Measurements from ENCODE around the gene PRKAG1.

PRKAG1 gene

DNA sequence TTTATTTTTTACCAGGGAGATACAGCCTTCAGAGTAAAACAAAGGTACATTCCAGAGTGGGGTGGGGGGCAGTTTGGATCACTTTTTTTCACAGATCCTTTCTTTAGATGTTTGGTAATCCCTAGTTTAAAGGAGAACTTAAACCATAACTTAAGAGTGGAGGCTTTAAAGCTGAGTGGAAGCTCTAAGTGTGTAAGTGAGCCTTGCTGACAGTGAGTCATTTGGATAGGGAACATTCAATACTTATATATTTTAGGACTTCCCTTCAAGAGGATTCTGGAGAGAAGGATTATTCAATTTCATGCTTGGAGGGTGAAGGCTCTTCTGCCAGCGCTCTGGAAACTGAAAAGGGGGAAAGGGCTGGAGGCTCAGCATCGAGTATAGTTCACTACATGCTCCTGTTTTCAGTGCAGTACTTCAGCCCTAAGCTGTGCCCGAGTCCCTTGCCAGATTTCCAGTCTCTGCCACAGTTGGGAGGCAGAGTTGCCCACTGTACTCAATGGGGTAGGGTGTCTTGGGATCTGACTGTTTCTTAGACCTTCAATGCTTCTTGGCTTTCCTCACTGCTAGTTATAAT is 8.4 kb downstream of the PRKAG1 start:
- no peak for DNase-seq (ENCODE audit: low read depth)

GRCh38 chr12:49008943-49009342 is 9.6 kb downstream of the PRKAG1 start:
- DNase-seq (ENCODE audit: low read depth) = no peak

DNA sequence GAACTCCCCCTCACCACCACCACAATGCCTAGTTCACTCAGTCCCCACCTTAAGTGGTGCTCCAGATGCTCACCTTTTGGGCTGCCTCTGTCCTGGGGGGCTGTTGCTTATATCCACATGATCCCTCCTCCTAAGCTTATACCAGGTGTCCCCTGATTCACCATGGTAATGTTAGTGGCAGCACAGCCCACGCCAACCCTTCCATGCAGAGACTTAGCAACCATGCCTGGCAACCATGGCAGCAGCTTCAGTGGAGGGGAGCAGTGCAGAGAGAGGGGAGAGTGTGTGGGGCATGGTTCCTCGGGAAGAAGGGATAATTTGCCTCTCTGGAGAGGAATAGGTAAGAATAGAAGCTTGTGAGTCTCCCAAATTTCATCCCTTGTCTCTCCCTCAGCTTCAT is 18.2 kb downstream of the PRKAG1 start:
- DNase-seq (ENCODE audit: low read depth) = no peak

- no peak for DNase-seq (ENCODE audit: low read depth)
Observed at GRCh38 chr12:48999371-49000131, 19.0 kb downstream of the PRKAG1 start, which contains the start of gene DDN. Gene DDN (minus strand): TSS chr12:48999375. CDS start chr12:48999287, 88 bp downstream.

DNA sequence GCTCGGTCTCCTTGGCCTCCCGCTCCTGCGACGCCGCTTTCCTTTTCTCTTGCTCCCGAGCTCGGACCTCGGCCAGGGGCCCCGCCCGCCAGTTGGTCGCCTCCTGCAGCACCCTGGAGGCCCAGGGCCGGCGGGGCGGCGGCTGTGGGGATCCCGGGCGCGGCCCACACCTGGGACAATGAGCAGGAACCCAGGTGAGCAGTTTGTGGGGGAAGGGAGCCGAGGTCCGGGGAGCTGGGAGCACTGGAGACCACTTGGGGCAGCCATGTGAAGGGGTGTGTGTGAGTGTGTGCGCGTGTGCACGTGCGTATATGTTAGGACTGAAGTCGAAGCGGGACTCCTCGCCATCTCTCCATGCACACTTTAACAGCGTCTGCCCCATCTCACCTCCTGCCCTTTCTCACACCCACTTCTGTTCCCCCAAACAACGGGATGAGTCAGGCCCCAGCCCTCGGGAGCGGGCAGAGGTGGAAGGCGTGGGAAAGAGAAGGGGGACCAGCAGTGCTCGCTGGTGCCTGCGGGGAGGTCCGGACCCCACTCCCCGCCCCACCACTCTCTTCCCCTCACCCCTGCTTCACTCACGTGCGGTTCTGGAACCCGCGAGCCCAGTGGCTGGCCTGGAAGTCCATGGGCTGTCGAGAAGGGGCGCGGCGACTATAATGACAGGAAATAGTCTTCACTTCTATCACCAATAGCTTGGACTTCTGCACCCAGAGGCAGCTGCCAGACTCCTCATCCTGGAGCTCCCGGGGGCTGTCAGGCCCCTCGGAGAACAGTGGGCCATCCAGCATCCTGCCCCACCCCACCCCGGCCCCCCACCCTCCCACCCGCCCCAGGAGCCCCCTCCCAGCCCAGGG is 19.9 kb downstream of the PRKAG1 start:
- DNase-seq (ENCODE audit: low read depth) = no peak

DNA sequence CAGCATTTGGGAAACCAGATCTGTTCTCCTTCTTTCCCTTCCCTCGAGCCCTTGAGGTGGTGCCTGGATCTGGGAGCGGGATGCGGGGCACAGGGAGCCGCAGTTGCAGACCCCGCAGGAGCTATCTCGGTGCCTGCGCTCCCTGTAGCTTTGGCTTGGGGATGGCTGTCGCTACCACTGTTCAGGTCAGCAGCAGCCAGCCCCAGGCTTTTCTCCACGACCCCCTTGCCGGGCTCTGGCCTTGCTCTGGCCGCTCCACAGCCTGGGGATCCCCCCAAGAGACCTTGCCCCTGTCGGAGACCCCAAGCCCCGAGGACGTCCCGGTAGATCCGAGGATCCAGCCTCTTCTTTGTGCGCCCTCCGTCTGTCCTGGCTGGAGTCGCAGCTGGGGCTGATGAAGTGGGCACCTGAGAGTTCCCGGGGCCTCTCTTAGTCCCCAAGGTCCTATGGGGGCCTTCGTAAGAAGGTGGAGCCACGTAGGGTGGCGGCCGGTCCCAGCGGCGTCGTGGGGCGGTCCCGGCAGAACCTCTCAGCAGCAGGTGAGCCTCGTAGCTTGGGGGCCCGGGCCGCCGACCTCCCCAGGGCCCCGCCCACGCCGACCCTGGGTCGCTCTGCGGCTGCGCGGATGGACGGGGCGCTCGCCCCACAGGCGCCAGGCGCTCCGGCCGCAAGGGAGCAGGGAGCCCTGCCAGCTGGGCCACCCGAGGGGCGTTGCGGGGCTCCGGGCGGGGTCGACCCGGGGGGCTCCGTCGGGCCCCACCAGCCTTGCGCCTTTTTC is 20.7 kb downstream of the PRKAG1 start:
- DNase-seq (ENCODE audit: low read depth) = no peak

DNA sequence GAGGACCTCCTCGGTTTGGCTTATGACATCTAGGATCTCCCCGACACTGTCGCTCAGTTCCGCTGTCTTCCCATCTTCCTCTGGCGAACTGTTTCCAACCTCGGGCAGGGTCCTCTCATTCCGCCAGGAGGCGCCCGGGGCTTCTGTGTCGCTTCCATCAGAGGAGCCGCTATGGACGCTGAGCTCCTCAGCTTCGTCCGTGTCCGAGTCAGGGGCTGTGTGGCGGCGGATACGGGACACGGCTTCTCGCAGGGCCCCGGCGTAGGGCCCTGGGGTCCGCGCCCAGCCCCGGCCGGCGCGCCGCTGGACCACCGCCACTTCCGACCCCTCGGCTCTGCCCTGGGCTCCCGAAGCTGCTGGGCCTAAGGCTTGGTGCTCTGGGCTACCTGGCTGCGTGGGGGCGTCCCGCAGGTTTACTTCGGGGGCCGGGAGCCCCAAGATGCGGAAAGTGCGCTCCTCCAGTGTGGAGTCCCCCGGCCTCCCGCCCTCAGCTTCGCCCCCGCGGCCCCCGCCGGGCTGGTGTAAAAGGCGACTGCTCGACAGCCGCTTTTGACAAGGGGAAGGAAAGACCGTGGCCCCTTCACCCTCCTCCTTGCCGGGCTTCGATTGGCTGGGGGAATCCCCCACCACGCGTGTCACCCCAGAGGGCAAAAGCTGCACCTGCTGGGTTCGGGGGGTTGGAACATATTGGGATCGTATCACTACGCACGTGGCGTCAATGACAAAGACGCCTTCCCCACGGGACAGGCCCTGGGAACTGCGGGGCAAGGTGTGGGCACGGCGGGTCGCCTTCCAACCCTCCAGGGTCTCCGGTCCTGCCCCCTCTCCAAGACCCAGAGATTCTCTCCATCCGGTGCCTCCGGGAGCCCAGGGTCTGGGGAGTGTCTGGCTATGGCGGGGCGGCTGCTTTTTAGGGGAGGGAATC is 21.5 kb downstream of the PRKAG1 start:
- DNase-seq (ENCODE audit: low read depth) = no peak

DNA sequence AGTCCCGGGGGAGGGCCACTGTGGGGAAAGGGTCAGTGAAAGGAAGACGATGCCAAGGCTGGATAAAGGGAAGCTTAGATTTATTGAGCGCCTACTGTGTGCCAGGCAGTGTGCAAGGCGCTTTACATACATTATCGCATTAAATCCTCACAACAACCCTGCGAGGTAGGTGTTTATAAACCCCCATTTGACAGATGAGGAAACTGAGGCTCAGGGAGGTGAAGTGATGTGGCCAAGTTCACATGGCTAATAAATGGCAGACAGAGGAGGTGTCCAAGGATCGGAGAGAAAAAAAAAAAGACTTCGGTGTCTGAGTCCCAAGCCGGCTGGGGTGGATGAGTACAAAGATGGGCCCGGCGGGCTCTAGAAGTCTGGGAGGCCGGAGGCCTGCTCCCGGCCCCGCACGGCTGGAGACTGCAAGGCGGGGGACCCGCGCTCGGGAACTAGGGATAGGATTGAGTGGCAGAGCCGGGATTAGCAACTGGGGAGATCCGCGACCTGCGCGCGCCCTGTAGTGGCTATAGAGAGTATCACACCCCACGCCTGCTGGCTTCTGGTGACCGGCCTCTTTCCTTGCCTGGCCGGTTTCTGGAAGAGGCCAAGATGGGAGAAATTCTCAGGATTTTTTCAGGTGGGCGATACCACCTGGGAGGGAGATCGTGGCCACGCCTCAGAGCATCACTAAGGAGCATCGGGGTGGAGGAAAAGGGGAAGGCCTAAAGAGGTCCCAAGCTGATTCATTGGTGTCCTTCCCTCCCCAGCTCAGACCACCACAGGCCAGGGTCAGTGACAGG is 23.3 kb downstream of the PRKAG1 start:
- no peak for DNase-seq (ENCODE audit: low read depth)

GRCh38 chr12:48994224-48995085 is 24.1 kb downstream of the PRKAG1 start:
- DNase-seq (ENCODE audit: low read depth) = no peak

GRCh38 chr12:48993787-48994186 is 24.8 kb downstream of the PRKAG1 start:
- DNase-seq (ENCODE audit: low read depth) = no peak

DNA sequence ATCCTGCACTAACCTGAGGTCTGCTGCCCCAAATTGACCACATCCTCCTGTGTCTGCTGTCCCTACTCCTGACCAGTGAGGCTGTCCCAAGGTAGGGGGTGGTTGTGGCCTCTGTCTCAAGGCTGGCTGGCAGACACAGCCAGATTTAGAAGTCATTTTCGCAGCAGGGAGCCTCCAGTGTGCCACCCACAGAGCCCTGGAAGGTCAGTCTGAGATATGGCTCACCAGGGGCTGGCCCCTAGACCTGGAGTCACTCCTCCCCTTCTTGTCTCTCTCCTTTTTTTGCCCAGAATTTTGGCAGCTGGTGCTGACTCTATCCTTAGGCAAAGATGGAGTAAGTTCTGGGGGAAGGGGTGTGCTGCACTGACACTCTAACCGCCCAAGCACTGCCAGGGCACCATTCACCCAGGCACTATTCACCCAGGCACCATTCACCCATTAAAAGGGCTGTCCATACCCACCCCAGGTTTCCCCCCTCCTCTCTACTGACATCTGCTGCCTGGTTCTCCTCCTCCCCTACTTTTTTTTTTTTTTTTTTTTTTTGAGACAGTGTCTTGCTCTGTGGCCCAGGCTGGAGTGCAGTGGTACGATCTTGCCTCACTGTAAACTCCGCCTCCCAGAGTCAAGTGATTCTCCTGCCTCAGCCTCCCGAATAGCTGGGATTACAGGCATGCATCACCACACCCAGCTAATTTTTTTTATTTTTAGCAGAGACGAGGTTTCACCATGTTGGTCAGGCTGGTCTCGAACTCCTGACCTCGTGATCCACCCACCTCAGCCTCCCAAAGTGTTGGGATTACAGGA is 27.1 kb downstream of the PRKAG1 start:
- no peak for DNase-seq (ENCODE audit: low read depth)

DNA sequence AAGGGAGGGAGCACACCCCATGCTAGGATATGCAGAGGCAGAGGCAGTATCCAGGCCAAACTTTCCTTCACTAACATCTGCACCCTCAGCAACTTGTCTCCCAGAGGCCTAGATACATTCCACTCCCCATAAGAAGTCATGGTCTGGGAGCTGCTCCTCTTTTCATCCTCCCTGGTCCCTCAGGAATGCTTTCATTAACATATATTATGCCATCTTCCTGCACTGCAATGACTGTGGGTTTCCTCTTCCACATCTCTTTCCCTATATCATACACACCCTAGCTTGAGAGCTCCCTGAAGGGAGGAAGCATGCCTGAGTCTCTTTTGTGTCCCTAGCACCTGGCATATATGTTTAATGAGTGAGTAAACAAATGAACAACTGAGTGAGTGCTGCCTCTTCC is 28.0 kb downstream of the PRKAG1 start:
- no peak for DNase-seq (ENCODE audit: low read depth)

GRCh38 chr12:48988030-48988649 is 30.4 kb downstream of the PRKAG1 start:
- no peak for DNase-seq (ENCODE audit: low read depth)

GRCh38 chr12:48986720-48987291 is 31.8 kb downstream of the PRKAG1 start:
- DNase-seq (ENCODE audit: low read depth) = no peak

- no peak for DNase-seq (ENCODE audit: low read depth)
Observed at GRCh38 chr12:48985901-48986300, 32.7 kb downstream of the PRKAG1 start.

GRCh38 chr12:48985475-48985897 is 33.1 kb downstream of the PRKAG1 start:
- no peak for DNase-seq (ENCODE audit: low read depth)

- DNase-seq (ENCODE audit: low read depth) = no peak
Observed at GRCh38 chr12:48982397-48983080, 36.0 kb downstream of the PRKAG1 start.

Data from CMK (cell line).